ENCODE results near the gene WFDC2. TPM values are rescaled to one million over a fixed set of nuclear protein-coding genes. Genes with fewer than 3 reads are reported as not detected.

The WFDC2 gene
- total and polyA plus RNA-seq, 2 experiments from 2014 or later, result 12.6 to 99.1 TPM

DNA sequence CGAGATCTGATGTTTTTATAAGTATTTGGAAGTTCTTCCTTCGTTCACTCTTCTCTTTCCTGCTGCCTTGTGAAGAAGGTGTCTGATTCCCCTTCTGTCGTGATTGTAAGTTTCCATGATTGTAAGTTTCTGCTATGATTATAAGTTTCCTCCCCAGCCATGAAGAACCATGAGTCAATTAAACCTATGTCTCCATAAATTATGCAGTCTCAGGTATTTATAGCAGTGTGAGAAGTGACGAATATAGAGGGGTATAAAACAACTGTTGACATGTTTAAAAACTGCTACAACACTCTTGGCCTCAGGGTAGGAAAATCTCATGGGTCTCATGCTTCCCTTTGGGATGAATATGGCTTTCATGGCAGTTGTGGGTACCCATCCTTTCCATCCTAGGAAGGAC is 5.8 kb upstream of the WFDC2 start:
- Histone ChIP-seq H3K79me2 (no peaks in the 10 kb centered on the region), H3K4me2 (no peak overlapping the region), H3K9me2 (replicated peaks; ENCODE audit: insufficient read depth) (no peaks in the 10 kb centered on the region), H3K4me3 (no peak overlapping the region), H3K27me3 (no peaks in the 10 kb centered on the region), H3K4me1 (ENCODE audit: insufficient read depth) (no peaks in the 10 kb centered on the region), H2AFZ (no peak overlapping the region), H3K27ac (no peak overlapping the region), H3K36me3 (replicated peaks; ENCODE audit: insufficient read depth, low read depth) (no peaks in the 10 kb centered on the region), H4K20me1 (ENCODE audit: insufficient read depth, poor library complexity, severe bottlenecking) (no peaks in the 10 kb centered on the region), H3K9me3 (ENCODE audit: low read depth) (no peaks in the 10 kb centered on the region)
- WGBS (ENCODE audit: low lambda C conversion rate, missing lambda C conversion rate), result 78% methylated on average over 4 of the region's 4 CpGs
- no peak for DNase-seq (ENCODE audit: low spot score)
- TF ChIP-seq EZH2phosphoT487 (IDR thresholded peaks at IDR 0.05; ENCODE audit: low read depth, severe bottlenecking, unreplicated experiment) (no peak), EZH2 (IDR thresholded peaks at IDR 0.05; ENCODE audit: borderline replicate concordance) (no peak)
- TF ChIP-seq, protein P1, sequence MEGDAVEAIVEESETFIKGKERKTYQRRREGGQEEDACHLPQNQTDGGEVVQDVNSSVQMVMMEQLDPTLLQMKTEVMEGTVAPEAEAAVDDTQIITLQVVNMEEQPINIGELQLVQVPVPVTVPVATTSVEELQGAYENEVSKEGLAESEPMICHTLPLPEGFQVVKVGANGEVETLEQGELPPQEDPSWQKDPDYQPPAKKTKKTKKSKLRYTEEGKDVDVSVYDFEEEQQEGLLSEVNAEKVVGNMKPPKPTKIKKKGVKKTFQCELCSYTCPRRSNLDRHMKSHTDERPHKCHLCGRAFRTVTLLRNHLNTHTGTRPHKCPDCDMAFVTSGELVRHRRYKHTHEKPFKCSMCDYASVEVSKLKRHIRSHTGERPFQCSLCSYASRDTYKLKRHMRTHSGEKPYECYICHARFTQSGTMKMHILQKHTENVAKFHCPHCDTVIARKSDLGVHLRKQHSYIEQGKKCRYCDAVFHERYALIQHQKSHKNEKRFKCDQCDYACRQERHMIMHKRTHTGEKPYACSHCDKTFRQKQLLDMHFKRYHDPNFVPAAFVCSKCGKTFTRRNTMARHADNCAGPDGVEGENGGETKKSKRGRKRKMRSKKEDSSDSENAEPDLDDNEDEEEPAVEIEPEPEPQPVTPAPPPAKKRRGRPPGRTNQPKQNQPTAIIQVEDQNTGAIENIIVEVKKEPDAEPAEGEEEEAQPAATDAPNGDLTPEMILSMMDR (IDR thresholded peaks at IDR 0.05; ENCODE audit: poor library complexity), result no peak

DNA sequence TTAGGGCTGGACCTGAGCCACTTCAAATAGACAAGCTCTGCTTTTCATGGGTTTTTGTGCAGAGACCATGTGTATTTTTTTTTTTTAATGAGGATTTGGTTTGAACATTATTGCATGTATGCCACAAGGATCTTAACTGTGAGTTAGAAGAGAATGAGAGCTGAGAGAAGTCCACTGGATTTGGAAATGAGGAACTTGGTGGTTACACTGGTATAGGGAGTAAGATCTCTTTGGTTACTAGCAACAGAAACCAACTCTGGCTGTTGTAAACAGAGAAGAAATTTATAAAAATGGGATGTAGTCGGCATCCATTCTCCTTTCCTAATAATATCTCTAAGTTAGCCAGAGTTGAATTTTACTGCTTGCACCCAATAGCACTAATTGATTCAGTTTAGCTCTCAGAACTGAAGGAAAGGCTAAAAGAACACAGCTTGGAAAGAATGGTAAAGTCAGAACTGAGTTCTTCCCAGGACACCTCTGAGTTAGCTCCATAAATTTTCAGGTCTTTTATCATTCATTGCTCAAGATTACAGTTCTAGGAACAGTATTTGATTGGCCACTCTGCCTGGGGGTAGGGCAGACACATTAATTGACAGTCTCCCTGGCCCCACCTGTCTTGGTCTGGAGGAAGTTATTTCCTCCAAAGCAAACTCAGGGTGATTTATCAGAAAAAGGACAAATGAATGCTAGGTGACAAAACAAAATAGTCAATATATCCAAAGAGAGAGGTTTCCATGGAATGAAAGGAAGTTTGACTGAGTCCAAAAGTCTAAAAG is 3.9 kb upstream of the WFDC2 start:
- TF ChIP-seq, protein P1 (IDR thresholded peaks at IDR 0.05; ENCODE audit: poor library complexity), result no peak
- TF ChIP-seq EZH2 (IDR thresholded peaks at IDR 0.05; ENCODE audit: borderline replicate concordance) (no peak), EZH2phosphoT487 (IDR thresholded peaks at IDR 0.05; ENCODE audit: low read depth, severe bottlenecking, unreplicated experiment) (no peak)
- H3K9me3 ChIP-seq (ENCODE audit: low read depth), result no peaks in the 10 kb centered on the region
- no peak overlapping the region for H3K4me3 ChIP-seq
- no peak overlapping the region for H3K4me2 ChIP-seq
- no peaks in the 10 kb centered on the region for H3K9me2 ChIP-seq (replicated peaks; ENCODE audit: insufficient read depth)
- DNase-seq (ENCODE audit: low spot score), result no peak
- H3K27ac ChIP-seq, result no peak overlapping the region
- 81% methylated on average over 1 of the region's 1 CpG for WGBS (ENCODE audit: low lambda C conversion rate, missing lambda C conversion rate)
- no peaks in the 10 kb centered on the region for H3K79me2 ChIP-seq
- no peak overlapping the region for H2AFZ ChIP-seq
- H3K36me3 ChIP-seq (replicated peaks; ENCODE audit: insufficient read depth, low read depth), result no peaks in the 10 kb centered on the region
- H3K27me3 ChIP-seq, result peaks cover 2% of the 10 kb centered on the region
- H4K20me1 ChIP-seq (ENCODE audit: insufficient read depth, poor library complexity, severe bottlenecking), result no peaks in the 10 kb centered on the region
- H3K4me1 ChIP-seq (ENCODE audit: insufficient read depth), result peaks cover 10% of the 10 kb centered on the region

DNA sequence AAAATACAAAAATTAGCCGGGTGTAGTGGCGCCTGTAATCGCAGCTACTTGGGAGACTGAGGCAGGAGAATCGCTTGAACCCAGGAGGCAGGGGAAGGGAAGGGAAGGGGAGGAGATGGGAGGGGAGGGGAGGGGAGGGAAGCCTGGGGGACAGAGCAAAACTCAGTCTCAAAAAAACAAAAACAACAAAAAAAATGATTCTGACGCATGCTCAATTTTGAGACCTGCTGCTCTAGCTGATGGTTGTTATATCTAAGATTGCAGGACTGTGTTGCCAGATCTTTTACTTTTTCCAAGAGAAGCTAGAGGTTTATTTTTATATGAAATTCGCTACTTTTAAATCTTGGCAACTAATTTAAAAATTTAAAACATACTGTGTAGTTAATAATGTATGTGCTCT is 2.4 kb upstream of the WFDC2 start:
- H3K4me2 ChIP-seq, result no peak overlapping the region
- H3K79me2 ChIP-seq, result no peaks in the 10 kb centered on the region
- H3K4me3 ChIP-seq, result no peak overlapping the region
- no peaks in the 10 kb centered on the region for H3K9me3 ChIP-seq (ENCODE audit: low read depth)
- no peak for DNase-seq (ENCODE audit: low spot score)
- no peaks in the 10 kb centered on the region for H3K9me2 ChIP-seq (replicated peaks; ENCODE audit: insufficient read depth)
- H3K4me1 ChIP-seq (ENCODE audit: insufficient read depth), result peaks cover 10% of the 10 kb centered on the region
- no peaks in the 10 kb centered on the region for H3K36me3 ChIP-seq (replicated peaks; ENCODE audit: insufficient read depth, low read depth)
- peaks cover 2% of the 10 kb centered on the region for H3K27me3 ChIP-seq
- 94% methylated on average over 6 of the region's 6 CpGs for WGBS (ENCODE audit: low lambda C conversion rate, missing lambda C conversion rate)
- no peak overlapping the region for H3K27ac ChIP-seq
- H4K20me1 ChIP-seq (ENCODE audit: insufficient read depth, poor library complexity, severe bottlenecking), result no peaks in the 10 kb centered on the region
- H2AFZ ChIP-seq, result no peak overlapping the region
- TF ChIP-seq EZH2 (IDR thresholded peaks at IDR 0.05; ENCODE audit: borderline replicate concordance), result no peak
- TF ChIP-seq, protein P1 (IDR thresholded peaks at IDR 0.05; ENCODE audit: poor library complexity), result no peak
- TF ChIP-seq EZH2phosphoT487 (IDR thresholded peaks at IDR 0.05; ENCODE audit: low read depth, severe bottlenecking, unreplicated experiment), result no peak

Data from hepatocyte (in vitro differentiated cells).